K562 (cell line): Measurements from ENCODE around the gene ADAM19. TPM values are rescaled to one million over a fixed set of nuclear protein-coding genes. Genes with fewer than 3 reads are reported as not detected.

ENCODE experiments used
- ATAC-seq: fragments of 200-7000 bp; cut with Tn5 transposase; 3 replicates; pipeline ENCODE4 v1.9.1; 2020; ENCODE audit warnings: moderate library complexity
- BruUV-seq: library from RNA; stranded (reverse); fragments of 400-500 nt; replicated peaks from 2 replicates; lab custom pipeline; 2021; lab: Mats Ljungman, UMichigan
- CTCF ChIA-PET: fragments of 300-600 bp; formaldehyde crosslinking; extraction: SDS; loops from one replicate; lab custom pipeline; 2021; ENCODE audit warnings: low intra/inter-chr PET ratio; lab: Yijun Ruan, JAX
- POLR2A ChIA-PET: fragments of 300-600, 350-650 bp; sonication (Branson Sonifier 250); formaldehyde crosslinking; extraction: SDS; loops from one replicate; lab custom pipeline; 2021; ENCODE audit warnings: antibody characterized with exemption, inconsistent platforms; lab: Yijun Ruan, JAX
- DNase-seq, 4 experiments: peaks; one replicate each; pipeline versions ENCODE4 v3.0.0 to v3.0.0-alpha.2; 2011 to 2018; ENCODE audit warnings: low spot score in 3 of 4, mixed read lengths in 3 of 4; ENCODE audit errors: extremely low read depth in 1 of 4
- FAIRE-seq: peaks from 2 replicates; lab custom pipeline; 2011; peaks lifted over from hg19 to GRCh38; lab: Jason Lieb, UNC
- H2AFZ ChIP-seq: 2 replicates; pipeline ENCODE4 v1.6.0; 2011; ENCODE audit warnings: low read depth, low read length, control low read depth, inconsistent platforms
- H3K27ac ChIP-seq: fragments of 200-600 bp; 3 replicates; pipeline ENCODE4 v1.8.0; 2011; ENCODE audit warnings: low read depth, mild to moderate bottlenecking, control low read depth, inconsistent platforms, low read length, moderate library complexity, mixed read lengths; ENCODE audit errors: extremely low read depth
- H3K27me3 ChIP-seq, 2 experiments: fragments of 300-600 bp in 1 of 2; 2 replicates in 1 of 2; 3 replicates in 1 of 2; pipeline versions ENCODE4 v1.6.0 to v1.8.0; 2011; ENCODE audit warnings: inconsistent platforms in 2 of 2, low read length in 2 of 2, mild to moderate bottlenecking in 1 of 2, mixed read lengths in 1 of 2, moderate library complexity in 1 of 2; ENCODE audit not compliant: control insufficient read depth in 2 of 2, insufficient read depth in 2 of 2
- H3K36me3 ChIP-seq: fragments of 300-600 bp; 3 replicates; pipeline ENCODE4 v1.8.0; 2011; ENCODE audit warnings: mild to moderate bottlenecking, low read length, inconsistent platforms; ENCODE audit not compliant: control insufficient read depth, insufficient read depth
- H3K4me1 ChIP-seq, 2 experiments: fragments of 200-600 bp in 1 of 2; replicated peaks in 1 of 2; 2 replicates in 1 of 2; 3 replicates in 1 of 2; pipeline versions ENCODE4 v1.5.1 to v1.8.0; 2011; ENCODE audit warnings: inconsistent platforms in 2 of 2, low read length in 2 of 2, mild to moderate bottlenecking in 1 of 2, mixed read lengths in 1 of 2, moderate library complexity in 1 of 2; ENCODE audit not compliant: control insufficient read depth in 2 of 2, insufficient read depth in 2 of 2
- H3K4me2 ChIP-seq: 2 replicates; pipeline ENCODE4 v1.6.1; 2011; ENCODE audit warnings: low read length, control low read depth, inconsistent platforms, mixed read lengths; ENCODE audit not compliant: insufficient read depth
- H3K4me3 ChIP-seq: fragments of 200-600 bp; sonication (generic), shearing (Covaris generic); 2 replicates; pipeline ENCODE4 v1.5.1; 2016; ENCODE audit warnings: control low read depth, inconsistent platforms
- H3K79me2 ChIP-seq: fragments of 200-600 bp; 3 replicates; pipeline ENCODE4 v1.8.0; 2011; ENCODE audit warnings: low read length, inconsistent platforms; ENCODE audit not compliant: control insufficient read depth, insufficient read depth
- H3K9ac ChIP-seq, 2 experiments: 2 replicates each; pipeline versions ENCODE4 v1.6.0 to v1.6.1; 2011; ENCODE audit warnings: low read depth in 2 of 2, low read length in 2 of 2, control low read depth in 1 of 2, inconsistent platforms in 1 of 2, mild to moderate bottlenecking in 1 of 2, mixed read lengths in 1 of 2; ENCODE audit not compliant: insufficient read depth in 1 of 2
- H3K9me1 ChIP-seq: one replicate; pipeline ENCODE4 v1.6.0; 2011; ENCODE audit warnings: inconsistent platforms, mild to moderate bottlenecking, low read length, moderate library complexity; ENCODE audit not compliant: control insufficient read depth, insufficient read depth
- H3K9me3 ChIP-seq: replicated peaks from 2 replicates; pipeline ENCODE4 v1.5.1; 2011; ENCODE audit warnings: low read depth, low read length, inconsistent platforms; ENCODE audit not compliant: control insufficient read depth, insufficient read depth
- H4K20me1 ChIP-seq: replicated peaks from 2 replicates; pipeline ENCODE4 v1.6.1; 2011; ENCODE audit warnings: low read length, inconsistent platforms, mixed read lengths; ENCODE audit not compliant: control insufficient read depth, insufficient read depth
- FOSL1 ChIP-seq: fragments of 200-800 bp; sonication (Bioruptor generic); conservative IDR thresholded peaks from 2 replicates; pipeline ENCODE4 v1.6.1; 2016; ENCODE audit warnings: missing genetic modification characterization, missing compliant biosample characterization
- MCM5 ChIP-seq: fragments of 450-650 bp; IDR thresholded peaks from 2 replicates; pipeline ENCODE4 v1.6.1; 2016; ENCODE audit warnings: low read depth
- NCOR1 ChIP-seq: fragments of 450-650 bp; IDR thresholded peaks from 2 replicates; pipeline ENCODE4 v1.6.1; 2016; ENCODE audit warnings: mild to moderate bottlenecking, moderate library complexity
- THRAP3 ChIP-seq: fragments of 450-650 bp; IDR thresholded peaks from 2 replicates; pipeline ENCODE4 v1.6.1; 2016; ENCODE audit warnings: mild to moderate bottlenecking, inconsistent platforms, borderline replicate concordance
- ZFP1 ChIP-seq: fragments of 450-650 bp; formaldehyde crosslinking; IDR thresholded peaks from 2 replicates; pipeline ENCODE4 v1.4.0; 2020; ENCODE audit warnings: mild to moderate bottlenecking, mixed read lengths
- ZKSCAN8 ChIP-seq: fragments of 200-800 bp; sonication (Bioruptor generic); IDR thresholded peaks from 2 replicates; pipeline ENCODE4 v1.6.1; 2016; ENCODE audit warnings: missing genetic modification characterization, missing compliant biosample characterization
- WGBS: fragments of 100-300 bp; shearing (Covaris generic); methylation state at CpG from one replicate; pipeline ENCODE4 v1.1.6; 2016; ENCODE audit warnings: low coverage, mixed read lengths; ENCODE audit not compliant: insufficient coverage; ENCODE audit errors: missing lambda C conversion rate; 5-methylcytosine and 5-hydroxymethylcytosine counted together
- in situ Hi-C: fragments of 300-500 bp; cut with MboI; formaldehyde crosslinking; loops from 4 replicates; pipeline ENCODE4 v1.15.0; 2018; ENCODE audit warnings: inconsistent platforms, mixed read lengths
- intact Hi-C: fragments of 100-400 bp; cut with micrococcal nuclease; formaldehyde crosslinking; loops from 2 replicates; pipeline ENCODE4 v1.14.2; 2022
- polyA plus RNA-seq, 8 experiments: library from polyadenylated mRNA; depleted of rRNA in 4 of 8; stranded (reverse) in 5 of 8; unstranded in 3 of 8; fragments of >200 nt; fragmentation: Nextera tagmentation in 2 of 8; fragmentation: Illumina TruSeq in 1 of 8; extraction: Ambion mirVana in 2 of 8; extraction: Trizol in 1 of 8; gene quantifications; 2 replicates each; pipeline versions ENCODE4 v1.2.1 to v1.2.3, GENCODE V29; 2011 to 2014; ENCODE audit warnings: inconsistent platforms in 1 of 8, missing spikeins in 1 of 8
- total RNA-seq, 7 experiments: library from RNA; depleted of rRNA in 6 of 7; stranded (reverse); fragments of >200 nt in 6 of 7; fragmentation: Illumina TruSeq in 2 of 7; extraction: Trizol in 2 of 7; gene quantifications; 2 replicates each; pipeline versions ENCODE4 v1.2.1 to v1.2.3, GENCODE V29; 2011 to 2021; ENCODE audit warnings: low replicate concordance in 1 of 7

Gene ADAM19
- total and polyA plus RNA-seq, 9 of the 15 experiments (the other 6 are each of a cell fraction or from before 2014, with no cell fraction given), result 0.11 to 1.1 (median 0.43) TPM

- TF ChIP-seq FOSL1 (0 out of 2 replicates have a peak, but pooled peaks have one; percentile 24), NCOR1 (no peak)
These were observed 34.7 kb downstream of the ADAM19 start (continued) for GRCh38 chr5:157540707-157541446.

GRCh38 chr5:157540124-157540523 is 35.5 kb downstream of the ADAM19 start:
- 73% methylated on average over 2 of the region's 2 CpGs for WGBS
- Histone ChIP-seq H3K9me3 (no peaks in the 10 kb centered on the region), H2AFZ (peak overlapping the region; percentile 55; the same call in 1 of the 2 replicates), H3K9me1 (no peaks in the 10 kb centered on the region), H3K36me3 (no peaks in the 10 kb centered on the region), H3K79me2 (no peaks in the 10 kb centered on the region), H3K27ac (no peak overlapping the region), H3K9ac (no peak overlapping the region), H3K4me2 (no peak overlapping the region), H3K27me3 (no peaks in the 10 kb centered on the region; a peak in 1 of 5 replicates), H3K4me1 (peaks cover 8 to 42% of the 10 kb centered on the region in 2 experiments; a peak in 4 of 5 replicates), H4K20me1 (no peaks in the 10 kb centered on the region), H3K4me3 (no peak overlapping the region)
- no peak for ATAC-seq
- in situ Hi-C loops (no loop called here), intact Hi-C loops (no loop called here)
- no peak for FAIRE-seq
- DNase-seq, result no peak
- TF ChIP-seq THRAP3 (no peak), FOSL1 (no peak), MCM5 (no peak), ZKSCAN8 (CRISPR knock-in tag) (0 out of 2 replicates have a peak, but pooled peaks have one; percentile 22), ZFP1 (CRISPR knock-in tag) (no peak)
- BruUV-seq, result no TSS peak
- ChIA-PET POLR2A (no interaction called here), CTCF (no interaction called here)
